H9 (cell line): ENCODE measurements around the gene SEMA5A. TPM values are rescaled to one million over a fixed set of nuclear protein-coding genes. Genes with fewer than 3 reads are reported as not detected.

Experiments used
- DNase-seq: peaks from one replicate; pipeline ENCODE4 v3.0.0-alpha.2; 2017
- H2AFZ ChIP-seq: one replicate; pipeline ENCODE4 v1.6.1; 2013; ENCODE audit warnings: mild to moderate bottlenecking, low read length, control low read depth, moderate library complexity
- H2AK5ac ChIP-seq: 2 replicates; pipeline ENCODE4 v1.6.1; 2013; ENCODE audit warnings: low read length, control low read depth, mixed read lengths; ENCODE audit not compliant: insufficient read length
- H2BK120ac ChIP-seq: one replicate; pipeline ENCODE4 v1.6.1; 2013; ENCODE audit warnings: low read depth, mild to moderate bottlenecking, low read length, control low read depth, inconsistent platforms; ENCODE audit not compliant: poor library complexity, severe bottlenecking
- H2BK12ac ChIP-seq: 2 replicates; pipeline ENCODE4 v1.6.1; 2013; ENCODE audit warnings: low read length, control low read depth, mixed read lengths, low read depth; ENCODE audit not compliant: insufficient read length
- H2BK15ac ChIP-seq: 2 replicates; pipeline ENCODE4 v1.6.1; 2013; ENCODE audit warnings: low read depth, low read length, control low read depth
- H2BK20ac ChIP-seq: one replicate; pipeline ENCODE4 v1.6.1; 2013; ENCODE audit warnings: low read depth, mild to moderate bottlenecking, low read length, control low read depth, inconsistent platforms; ENCODE audit not compliant: poor library complexity, severe bottlenecking
- H2BK5ac ChIP-seq: 2 replicates; pipeline ENCODE4 v1.6.1; 2013; ENCODE audit warnings: low read length, control low read depth, mixed read lengths; ENCODE audit not compliant: insufficient read length
- H3K14ac ChIP-seq: 2 replicates; pipeline ENCODE4 v1.6.1; 2013; ENCODE audit warnings: low read length, control low read depth; ENCODE audit not compliant: insufficient read depth
- H3K18ac ChIP-seq: 2 replicates; pipeline ENCODE4 v1.6.1; 2013; ENCODE audit warnings: low read depth, mild to moderate bottlenecking, mixed read lengths, low read length, control low read depth; ENCODE audit not compliant: insufficient read length
- H3K23ac ChIP-seq: 2 replicates; pipeline ENCODE4 v1.6.1; 2013; ENCODE audit warnings: low read length, control low read depth, mixed read lengths, low read depth; ENCODE audit not compliant: insufficient read length
- H3K23me2 ChIP-seq: 2 replicates; pipeline ENCODE4 v1.6.1; 2013; ENCODE audit warnings: low read depth, mild to moderate bottlenecking, mixed read lengths, low read length, control low read depth; ENCODE audit not compliant: insufficient read length, poor library complexity, severe bottlenecking
- H3K27ac ChIP-seq: 2 replicates; pipeline ENCODE4 v1.5.1; 2013; ENCODE audit warnings: low read length, control low read depth, mixed read lengths, low read depth; ENCODE audit not compliant: insufficient read length
- H3K27me3 ChIP-seq: 2 replicates; pipeline ENCODE4 v1.6.1; 2013; ENCODE audit warnings: low read length, control low read depth, inconsistent platforms; ENCODE audit not compliant: insufficient read depth
- H3K4ac ChIP-seq: 2 replicates; pipeline ENCODE4 v1.6.1; 2013; ENCODE audit warnings: low read depth, mild to moderate bottlenecking, control low read depth, inconsistent platforms, low read length, moderate library complexity
- H3K4me1 ChIP-seq: 2 replicates; pipeline ENCODE4 v1.6.1; 2013; ENCODE audit warnings: low read length, control low read depth, inconsistent platforms; ENCODE audit not compliant: insufficient read depth
- H3K4me2 ChIP-seq: 2 replicates; pipeline ENCODE4 v1.6.1; 2013; ENCODE audit warnings: low read length, control low read depth, mixed read lengths; ENCODE audit not compliant: insufficient read length, insufficient read depth
- H3K56ac ChIP-seq: 2 replicates; pipeline ENCODE4 v1.6.1; 2013; ENCODE audit warnings: low read depth, mild to moderate bottlenecking, mixed read lengths, low read length, control low read depth; ENCODE audit not compliant: insufficient read length
- H3K79me1 ChIP-seq: 2 replicates; pipeline ENCODE4 v1.6.1; 2013; ENCODE audit warnings: low read depth, mild to moderate bottlenecking, moderate library complexity, low read length, control low read depth, inconsistent platforms; ENCODE audit not compliant: insufficient read depth, poor library complexity, severe bottlenecking
- H3K79me2 ChIP-seq: 2 replicates; pipeline ENCODE4 v1.6.1; 2013; ENCODE audit warnings: low read length, control low read depth, inconsistent platforms; ENCODE audit not compliant: insufficient read depth
- H3K9ac ChIP-seq: 2 replicates; pipeline ENCODE4 v1.6.1; 2013; ENCODE audit warnings: low read length, control low read depth, mixed read lengths; ENCODE audit not compliant: insufficient read length; ENCODE audit errors: extremely low read depth
- H3K9me3 ChIP-seq: one replicate; pipeline ENCODE4 v1.6.1; 2013; ENCODE audit warnings: low read depth, low read length, inconsistent platforms; ENCODE audit not compliant: control insufficient read depth
- H3T11ph ChIP-seq: one replicate; pipeline ENCODE4 v1.6.1; 2013; ENCODE audit warnings: mild to moderate bottlenecking, low read length, control low read depth, inconsistent platforms
- H4K20me1 ChIP-seq: one replicate; pipeline ENCODE4 v1.6.1; 2013; ENCODE audit not compliant: control insufficient read depth, insufficient read length, insufficient read depth
- H4K5ac ChIP-seq: 2 replicates; pipeline ENCODE4 v1.6.1; 2013; ENCODE audit warnings: low read depth, mild to moderate bottlenecking, mixed read lengths, low read length, control low read depth; ENCODE audit not compliant: insufficient read length
- H4K8ac ChIP-seq: replicated peaks from 2 replicates; pipeline ENCODE4 v1.6.1; 2013; ENCODE audit warnings: low read length, control low read depth, mixed read lengths, low read depth; ENCODE audit not compliant: insufficient read length
- H4K91ac ChIP-seq: 2 replicates; pipeline ENCODE4 v1.6.1; 2013; ENCODE audit warnings: low read depth, mild to moderate bottlenecking, moderate library complexity, mixed read lengths, low read length, control low read depth; ENCODE audit not compliant: insufficient read length
- H3K27ac Mint-ChIP-seq, 3 experiments: 2 replicates in 2 of 3; 3 replicates in 1 of 3; pipeline ENCODE4 v1.8.0; 2020 to 2021; ENCODE audit warnings: mixed read lengths in 3 of 3, mild to moderate bottlenecking in 1 of 3, moderate library complexity in 1 of 3
- H3K27me3 Mint-ChIP-seq: 2 replicates; pipeline ENCODE4 v1.8.0; 2021; ENCODE audit warnings: low read depth, mild to moderate bottlenecking, moderate library complexity, mixed read lengths
- H3K36me3 Mint-ChIP-seq, 3 experiments: 2 replicates in 2 of 3; 3 replicates in 1 of 3; pipeline ENCODE4 v1.8.0; 2020 to 2021; ENCODE audit warnings: low read depth in 3 of 3, mixed read lengths in 3 of 3; ENCODE audit not compliant: insufficient read depth in 1 of 3
- H3K4me1 Mint-ChIP-seq, 2 experiments: 2 replicates each; pipeline ENCODE4 v1.8.0; 2020; ENCODE audit warnings: mixed read lengths in 2 of 2
- H3K4me3 Mint-ChIP-seq, 2 experiments: 2 replicates in 1 of 2; 3 replicates in 1 of 2; pipeline ENCODE4 v1.8.0; 2020 to 2021; ENCODE audit warnings: mild to moderate bottlenecking in 2 of 2, mixed read lengths in 2 of 2, moderate library complexity in 1 of 2
- H3K9me3 Mint-ChIP-seq, 2 experiments: 2 replicates in 1 of 2; 3 replicates in 1 of 2; pipeline ENCODE4 v1.8.0; 2020; ENCODE audit warnings: mild to moderate bottlenecking in 2 of 2, mixed read lengths in 2 of 2, moderate library complexity in 1 of 2
- CTCF ChIP-seq: fragments of 200-600 bp; sonication (generic); conservative IDR thresholded peaks from 3 replicates; pipeline ENCODE4 v1.8.0; 2021; ENCODE audit warnings: antibody characterized with exemption, mild to moderate bottlenecking
- WGBS: extraction: QIAGEN DNeasy Blood & Tissue Kit; methylation state at CpG from one replicate; pipeline ENCODE4 v1.1.7; 2013; ENCODE audit warnings: missing lambda C conversion rate, low lambda C conversion rate, mixed read lengths; ENCODE audit not compliant: insufficient read length; ENCODE audit errors: extremely low coverage; 5-methylcytosine and 5-hydroxymethylcytosine counted together
- total RNA-seq: library from RNA; stranded (reverse); gene quantifications from 2 replicates; pipeline ENCODE4 v1.2.1, GENCODE V29; 2021

SEMA5A gene
- total RNA-seq, 1 experiment from 2014 or later, result 4.3 TPM

- Histone ChIP-seq H2AK5ac (no peak overlapping the region), H3K14ac (no peak overlapping the region; the same call in 1 of the 2 replicates), H4K20me1 (no peaks in the 10 kb centered on the region), H3K79me2 (no peaks in the 10 kb centered on the region), H3K4me2 (no peak overlapping the region), H3K27me3 (no peaks in the 10 kb centered on the region), H3K9ac (no peak overlapping the region), H3K4me1 (no peaks in the 10 kb centered on the region), H4K91ac (no peak overlapping the region), H2BK5ac (no peak overlapping the region), H3K4ac (no peak overlapping the region), H2BK120ac (no peak overlapping the region), H4K8ac (no peak overlapping the region), H3T11ph (no peak overlapping the region), H3K9me3 (no peaks in the 10 kb centered on the region), H4K5ac (no peak overlapping the region), H3K56ac (no peak overlapping the region), H3K79me1 (no peaks in the 10 kb centered on the region), H2BK12ac (no peak overlapping the region), H3K23ac (no peak overlapping the region), H2AFZ (no peak overlapping the region), H3K27ac (no peak overlapping the region), H2BK15ac (no peak overlapping the region), H2BK20ac (no peak overlapping the region), H3K18ac (no peak overlapping the region), H3K23me2 (no peaks in the 10 kb centered on the region)
- H3K4me3 Mint-ChIP-seq, result no peak overlapping the region; a peak in 1 of 5 replicates
- no peak overlapping the region for H3K27ac Mint-ChIP-seq
- no peak for TF ChIP-seq CTCF
- no peak for DNase-seq
- peaks cover 6 to 15% of the 10 kb centered on the region in 2 experiments for H3K4me1 Mint-ChIP-seq
- H3K36me3 Mint-ChIP-seq, result peaks cover 0 to 4% (median 1%) of the 10 kb centered on the region in 3 experiments; a peak in 1 of 7 replicates
- no CpG with 5 or more reads among the region's 13 CpGs for WGBS
- no peaks in the 10 kb centered on the region for H3K9me3 Mint-ChIP-seq
- no peaks in the 10 kb centered on the region for H3K27me3 Mint-ChIP-seq
These were observed 349.3 kb downstream of the SEMA5A start for GRCh38 chr5:9196403-9197227.
